Measurements from ENCODE around the gene F10. TPM values are rescaled to one million over a fixed set of nuclear protein-coding genes. Genes with fewer than 3 reads are reported as not detected.
A peak's percentile ranks its signal among the peaks of the same experiment; 100 is the strongest.

Gene F10
- total RNA-seq, 4 donors from 2014 or later, result 4.1 to 22.5 (median 11.8) TPM

- H3K27me3 ChIP-seq, result no peaks in the 10 kb centered on the region
- no peak for DNase-seq
- TF ChIP-seq CTCF (IDR thresholded peaks at IDR 0.05) (no peak), POLR2A (IDR thresholded peaks at IDR 0.05) (no peak)
- no peaks in the 10 kb centered on the region for H3K4me1 ChIP-seq
- no peaks in the 10 kb centered on the region for H3K36me3 ChIP-seq
- no peak overlapping the region for H3K27ac ChIP-seq
- no peak overlapping the region for H3K4me3 ChIP-seq
- no peaks in the 10 kb centered on the region for H3K9me3 ChIP-seq
Observed at GRCh38 chr13:113143466-113144254, 21.1 kb downstream of the F10 start.

GRCh38 chr13:113144255-113144629 is 21.6 kb downstream of the F10 start:
- DNase-seq, result no peak
- Histone ChIP-seq H3K4me1 (no peaks in the 10 kb centered on the region), H3K27ac (no peak overlapping the region), H3K9me3 (no peaks in the 10 kb centered on the region), H3K36me3 (no peaks in the 10 kb centered on the region), H3K27me3 (no peaks in the 10 kb centered on the region), H3K4me3 (no peak overlapping the region)
- TF ChIP-seq CTCF (IDR thresholded peaks at IDR 0.05) (no peak), POLR2A (IDR thresholded peaks at IDR 0.05) (no peak)

- DNase-seq, result no peak
- no peaks in the 10 kb centered on the region for H3K4me1 ChIP-seq
- TF ChIP-seq CTCF (IDR thresholded peaks at IDR 0.05), result no peak
- no peak for TF ChIP-seq POLR2A (IDR thresholded peaks at IDR 0.05)
- no peak overlapping the region for H3K4me3 ChIP-seq
- no peaks in the 10 kb centered on the region for H3K36me3 ChIP-seq
- H3K9me3 ChIP-seq, result no peaks in the 10 kb centered on the region
- no peak overlapping the region for H3K27ac ChIP-seq
- H3K27me3 ChIP-seq, result no peaks in the 10 kb centered on the region
Observed at GRCh38 chr13:113145496-113145895, 22.9 kb downstream of the F10 start.

- no peak overlapping the region for H3K4me3 ChIP-seq
- no peaks in the 10 kb centered on the region for H3K36me3 ChIP-seq
- H3K9me3 ChIP-seq, result no peaks in the 10 kb centered on the region
- H3K27me3 ChIP-seq, result no peaks in the 10 kb centered on the region
- no peak for DNase-seq
- H3K27ac ChIP-seq, result no peak overlapping the region
- TF ChIP-seq POLR2A (IDR thresholded peaks at IDR 0.05) (no peak), CTCF (IDR thresholded peaks at IDR 0.05) (no peak)
- H3K4me1 ChIP-seq, result no peaks in the 10 kb centered on the region
Observed at GRCh38 chr13:113145911-113146598, 23.5 kb downstream of the F10 start.

GRCh38 chr13:113146750-113147149 is 24.2 kb downstream of the F10 start:
- Histone ChIP-seq H3K9me3 (no peaks in the 10 kb centered on the region), H3K27me3 (no peaks in the 10 kb centered on the region), H3K4me1 (peaks cover 0 to 2% (median 0%) of the 10 kb centered on the region in 4 donors), H3K4me3 (no peak overlapping the region), H3K36me3 (no peaks in the 10 kb centered on the region), H3K27ac (no peak overlapping the region)
- TF ChIP-seq POLR2A (IDR thresholded peaks at IDR 0.05) (no peak), CTCF (IDR thresholded peaks at IDR 0.05) (no peak)
- peak in 1 of 3 donors; percentile 30 for DNase-seq
